GM12865 (cell line): ENCODE data around the gene ARL8A.

Experiments used
- DNase-seq: peaks from one replicate; pipeline ENCODE4 v3.0.0; 2010; ENCODE audit warnings: low read depth
- H3K4me3 ChIP-seq: 2 replicates; pipeline ENCODE4 v1.5.1; 2011; ENCODE audit warnings: mild to moderate bottlenecking, low read depth, low read length, control low read depth
- TF ChIP-seq, protein P1 (sequence below): IDR thresholded peaks from 2 replicates; pipeline ENCODE4 v1.5.1; 2011; ENCODE audit warnings: low read length, control low read depth, low read depth, inconsistent platforms; ENCODE audit not compliant: insufficient read depth; ENCODE audit errors: missing control alignments

The ARL8A gene

GRCh38 chr1:202140833-202141232 lies 3.7 kb downstream of the ARL8A start:
- TF ChIP-seq, protein P1, sequence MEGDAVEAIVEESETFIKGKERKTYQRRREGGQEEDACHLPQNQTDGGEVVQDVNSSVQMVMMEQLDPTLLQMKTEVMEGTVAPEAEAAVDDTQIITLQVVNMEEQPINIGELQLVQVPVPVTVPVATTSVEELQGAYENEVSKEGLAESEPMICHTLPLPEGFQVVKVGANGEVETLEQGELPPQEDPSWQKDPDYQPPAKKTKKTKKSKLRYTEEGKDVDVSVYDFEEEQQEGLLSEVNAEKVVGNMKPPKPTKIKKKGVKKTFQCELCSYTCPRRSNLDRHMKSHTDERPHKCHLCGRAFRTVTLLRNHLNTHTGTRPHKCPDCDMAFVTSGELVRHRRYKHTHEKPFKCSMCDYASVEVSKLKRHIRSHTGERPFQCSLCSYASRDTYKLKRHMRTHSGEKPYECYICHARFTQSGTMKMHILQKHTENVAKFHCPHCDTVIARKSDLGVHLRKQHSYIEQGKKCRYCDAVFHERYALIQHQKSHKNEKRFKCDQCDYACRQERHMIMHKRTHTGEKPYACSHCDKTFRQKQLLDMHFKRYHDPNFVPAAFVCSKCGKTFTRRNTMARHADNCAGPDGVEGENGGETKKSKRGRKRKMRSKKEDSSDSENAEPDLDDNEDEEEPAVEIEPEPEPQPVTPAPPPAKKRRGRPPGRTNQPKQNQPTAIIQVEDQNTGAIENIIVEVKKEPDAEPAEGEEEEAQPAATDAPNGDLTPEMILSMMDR = no peak
- DNase-seq = no peak
- no peak overlapping the region for H3K4me3 ChIP-seq

DNA sequence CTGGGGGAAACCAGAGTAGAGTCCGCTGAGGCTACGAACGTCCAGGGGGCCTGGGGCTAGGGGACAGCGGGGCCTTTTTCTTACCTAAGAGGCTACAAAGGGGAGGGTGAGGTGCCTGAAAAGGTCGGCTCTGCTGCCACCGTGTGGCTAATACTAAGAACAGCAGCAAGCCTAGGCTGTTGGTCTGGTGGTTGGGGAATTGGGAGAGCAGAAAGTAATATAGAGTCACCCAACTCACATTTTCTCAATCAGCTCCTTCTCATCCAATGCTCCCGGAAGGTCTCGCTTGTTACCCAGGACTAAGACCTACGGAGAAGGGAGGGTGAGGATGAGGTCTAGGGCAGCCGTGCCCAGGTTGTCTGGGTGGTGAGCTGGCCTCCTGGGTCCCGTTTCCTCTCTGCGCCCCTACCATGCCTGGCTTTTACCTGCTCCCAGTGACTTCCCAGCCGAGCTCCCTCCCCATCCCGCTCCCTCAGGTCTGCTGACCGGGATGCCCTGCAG lies 9.3 kb downstream of the ARL8A start:
- TF ChIP-seq, protein P1 = peak; percentile 84
- no peak overlapping the region for H3K4me3 ChIP-seq
- peak; percentile 68 for DNase-seq

DNA sequence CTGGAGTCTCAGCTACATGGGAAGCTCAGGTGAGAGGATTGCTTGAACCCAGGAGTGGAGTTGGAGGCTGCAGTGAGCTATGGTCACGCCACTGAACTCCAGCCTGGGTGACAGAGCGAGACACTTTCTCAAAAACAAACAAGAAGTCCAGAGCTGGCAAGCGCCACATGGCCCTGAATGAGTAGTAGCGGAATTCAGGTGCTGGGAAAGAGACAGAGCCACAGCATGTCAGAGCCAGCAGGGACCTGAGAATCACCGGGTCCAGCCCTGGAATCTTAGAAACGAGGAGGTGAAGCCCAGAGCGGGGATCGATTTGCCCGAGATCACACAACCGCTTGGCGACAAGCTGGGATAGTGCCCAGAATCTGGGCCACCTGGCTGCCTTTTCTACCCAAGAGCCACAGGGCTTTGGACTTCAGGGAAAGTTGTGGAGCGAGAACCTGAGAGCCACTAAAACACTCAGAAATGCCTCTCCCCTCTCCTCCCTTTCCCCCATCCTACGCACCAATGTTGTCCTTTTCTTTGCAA lies 9.8 kb downstream of the ARL8A start:
- DNase-seq = no peak
- TF ChIP-seq, protein P1 = no peak
- H3K4me3 ChIP-seq = no peak overlapping the region

GRCh38 chr1:202133989-202134388 lies 10.5 kb downstream of the ARL8A start:
- no peak for DNase-seq
- no peak overlapping the region for H3K4me3 ChIP-seq
- TF ChIP-seq, protein P1 = no peak

DNA sequence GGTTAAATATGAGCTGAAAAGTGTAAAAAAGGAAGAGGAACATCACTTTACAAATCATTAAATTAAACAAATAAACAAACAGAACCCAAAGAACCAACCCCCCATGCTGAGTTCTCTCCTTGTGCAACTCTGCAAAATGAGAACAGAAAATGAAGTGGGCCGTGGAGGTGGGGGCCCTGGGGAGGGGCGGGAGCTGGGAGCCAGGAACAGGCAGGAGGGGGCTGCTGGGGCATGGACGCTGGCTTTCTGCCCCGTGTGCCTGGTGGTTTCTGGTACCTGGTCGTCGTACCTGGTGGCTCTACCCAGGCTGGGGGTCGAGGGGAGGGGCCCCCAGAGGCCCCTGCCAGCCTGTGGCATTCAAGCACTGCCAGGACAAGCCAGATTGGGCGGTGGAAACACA lies 11.0 kb downstream of the ARL8A start:
- no peak overlapping the region for H3K4me3 ChIP-seq
- no peak for DNase-seq
- TF ChIP-seq, protein P1 = no peak

DNA sequence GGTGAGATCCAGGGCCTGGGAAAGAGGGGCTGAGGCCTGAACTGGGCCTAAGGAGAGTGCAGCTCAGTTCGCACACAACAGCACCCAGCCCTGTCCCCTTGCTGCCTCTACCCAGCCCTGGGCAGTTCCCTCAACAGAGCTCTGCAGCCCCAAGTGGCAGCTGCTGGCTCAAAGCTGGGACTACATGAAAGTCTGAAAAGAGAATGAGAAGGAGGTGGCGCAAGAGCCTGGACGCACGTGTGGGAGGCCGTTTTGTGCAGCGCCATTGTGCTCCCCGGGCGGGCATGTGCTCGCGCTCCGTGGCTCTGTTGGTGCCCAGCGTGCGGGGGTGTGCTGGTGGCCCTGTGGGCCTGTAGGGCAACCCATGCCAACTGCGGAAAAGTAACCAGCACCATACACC lies 11.5 kb downstream of the ARL8A start:
- no peak overlapping the region for H3K4me3 ChIP-seq
- DNase-seq = no peak
- TF ChIP-seq, protein P1 = no peak
